WTC11 (cell line): Measurements from ENCODE around the gene SKOR2. TPM values are rescaled to one million over a fixed set of nuclear protein-coding genes. Genes with fewer than 3 reads are reported as not detected.

Source experiments
- CBFB ChIP-seq: sonication (generic); formaldehyde crosslinking; IDR thresholded peaks from 2 replicates; pipeline ENCODE4 v1.8.1; 2022; ENCODE audit warnings: mild to moderate bottlenecking, low read depth, missing genetic modification reagents
- E2F1 ChIP-seq: sonication (generic); formaldehyde crosslinking; IDR thresholded peaks from 2 replicates; pipeline ENCODE4 v1.8.0; 2022; ENCODE audit warnings: mild to moderate bottlenecking, missing genetic modification reagents
- ESRRA ChIP-seq: sonication (generic); formaldehyde crosslinking; IDR thresholded peaks from 2 replicates; pipeline ENCODE4 v1.8.1; 2022; ENCODE audit warnings: mild to moderate bottlenecking, missing genetic modification reagents, borderline replicate concordance
- ETV6 ChIP-seq: sonication (generic); formaldehyde crosslinking; IDR thresholded peaks from 2 replicates; pipeline ENCODE4 v1.8.1; 2022; ENCODE audit warnings: mild to moderate bottlenecking, missing genetic modification reagents
- FOXJ3 ChIP-seq: sonication (generic); formaldehyde crosslinking; IDR thresholded peaks from 2 replicates; pipeline ENCODE4 v1.9.0; 2021; ENCODE audit warnings: missing genetic modification reagents, mild to moderate bottlenecking, borderline replicate concordance
- FOXP1 ChIP-seq: sonication (generic); formaldehyde crosslinking; IDR thresholded peaks from 2 replicates; pipeline ENCODE4 v1.8.0; 2022; ENCODE audit warnings: missing genetic modification reagents, mild to moderate bottlenecking, moderate library complexity, borderline replicate concordance
- FOXP4 ChIP-seq: sonication (generic); formaldehyde crosslinking; IDR thresholded peaks from 2 replicates; pipeline ENCODE4 v1.8.0; 2022; ENCODE audit warnings: mild to moderate bottlenecking, missing genetic modification reagents
- GRHL2 ChIP-seq: fragments of 250-450 bp; sonication (Bioruptor Pico); IDR thresholded peaks from 2 replicates; pipeline ENCODE4 v1.8.0; 2022; ENCODE audit warnings: mild to moderate bottlenecking, moderate library complexity; ENCODE audit not compliant: insufficient replicate concordance, severe bottlenecking
- IRF2 ChIP-seq: sonication (generic); formaldehyde crosslinking; IDR thresholded peaks from 2 replicates; pipeline ENCODE4 v1.8.0; 2022; ENCODE audit warnings: low read depth, missing genetic modification reagents, borderline replicate concordance
- JAZF1 ChIP-seq: fragments of 250-450 bp; sonication (Bioruptor Pico); IDR thresholded peaks from 2 replicates; pipeline ENCODE4 v1.9.0; 2021; ENCODE audit warnings: moderate library complexity, mild to moderate bottlenecking, inconsistent platforms
- JUN ChIP-seq: sonication (generic); formaldehyde crosslinking; IDR thresholded peaks from 2 replicates; pipeline ENCODE4 v1.8.0; 2023; ENCODE audit warnings: mild to moderate bottlenecking, missing genetic modification reagents
- MAX ChIP-seq: sonication (generic); formaldehyde crosslinking; IDR thresholded peaks from 2 replicates; pipeline ENCODE4 v1.8.0; 2022; ENCODE audit warnings: mild to moderate bottlenecking, missing genetic modification reagents
- NFATC4 ChIP-seq: fragments of 250-450 bp; sonication (Bioruptor Pico); IDR thresholded peaks from 2 replicates; pipeline ENCODE4 v1.9.0; 2021; ENCODE audit warnings: mild to moderate bottlenecking
- NR1H2 ChIP-seq: sonication (generic); formaldehyde crosslinking; IDR thresholded peaks from 2 replicates; pipeline ENCODE4 v1.9.0; 2021; ENCODE audit warnings: mild to moderate bottlenecking, moderate library complexity, missing genetic modification reagents
- NR2C2 ChIP-seq: sonication (generic); formaldehyde crosslinking; IDR thresholded peaks from 2 replicates; pipeline ENCODE4 v1.8.0; 2022; ENCODE audit warnings: mild to moderate bottlenecking, missing genetic modification reagents
- OVOL2 ChIP-seq: fragments of 250-450 bp; sonication (Bioruptor Pico); IDR thresholded peaks from 2 replicates; pipeline ENCODE4 v1.9.0; 2021; ENCODE audit warnings: mild to moderate bottlenecking, borderline replicate concordance
- RELA ChIP-seq: sonication (generic); formaldehyde crosslinking; IDR thresholded peaks from 2 replicates; pipeline ENCODE4 v1.8.1; 2022; ENCODE audit warnings: missing genetic modification reagents, mild to moderate bottlenecking, borderline replicate concordance
- RORB ChIP-seq: fragments of 250-450 bp; sonication (Bioruptor Pico); IDR thresholded peaks from 2 replicates; pipeline ENCODE4 v1.9.0; 2021; ENCODE audit warnings: mild to moderate bottlenecking
- SP1 ChIP-seq: sonication (generic); formaldehyde crosslinking; conservative IDR thresholded peaks from 2 replicates; pipeline ENCODE4 v1.8.1; 2022; ENCODE audit warnings: missing genetic modification reagents
- TCF7 ChIP-seq: sonication (generic); formaldehyde crosslinking; IDR thresholded peaks from 2 replicates; pipeline ENCODE4 v1.8.0; 2022; ENCODE audit warnings: mild to moderate bottlenecking, low read depth, missing genetic modification reagents, moderate library complexity
- TEAD1 ChIP-seq: sonication (generic); formaldehyde crosslinking; IDR thresholded peaks from 2 replicates; pipeline ENCODE4 v1.8.0; 2022; ENCODE audit warnings: mild to moderate bottlenecking, missing genetic modification reagents
- ZBTB21 ChIP-seq: sonication (generic); formaldehyde crosslinking; IDR thresholded peaks from 2 replicates; pipeline ENCODE4 v1.8.1; 2023; ENCODE audit warnings: mild to moderate bottlenecking, missing genetic modification reagents, borderline replicate concordance
- ZBTB43 ChIP-seq: sonication (generic); formaldehyde crosslinking; IDR thresholded peaks from 2 replicates; pipeline ENCODE4 v1.8.1; 2023; ENCODE audit warnings: mild to moderate bottlenecking, missing genetic modification reagents
- ZNF121 ChIP-seq: sonication (generic); formaldehyde crosslinking; IDR thresholded peaks from 2 replicates; pipeline ENCODE4 v1.8.0; 2023; ENCODE audit warnings: missing genetic modification reagents
- ZNF138 ChIP-seq: sonication (generic); formaldehyde crosslinking; conservative IDR thresholded peaks from 2 replicates; pipeline ENCODE4 v1.8.1; 2022; ENCODE audit warnings: mild to moderate bottlenecking, moderate library complexity, missing genetic modification reagents
- ZNF232 ChIP-seq: sonication (generic); formaldehyde crosslinking; IDR thresholded peaks from 2 replicates; pipeline ENCODE4 v1.8.0; 2022; ENCODE audit warnings: mild to moderate bottlenecking, missing genetic modification reagents
- ZNF263 ChIP-seq: sonication (generic); formaldehyde crosslinking; IDR thresholded peaks from 2 replicates; pipeline ENCODE4 v1.8.1; 2022; ENCODE audit warnings: low read depth, mild to moderate bottlenecking, moderate library complexity, missing genetic modification reagents
- ZNF396 ChIP-seq: fragments of 250-450 bp; sonication (Bioruptor Pico); IDR thresholded peaks from 2 replicates; pipeline ENCODE4 v1.8.0; 2021; ENCODE audit warnings: mild to moderate bottlenecking, moderate library complexity, borderline replicate concordance
- ZNF512 ChIP-seq: sonication (generic); formaldehyde crosslinking; IDR thresholded peaks from 2 replicates; pipeline ENCODE4 v1.8.1; 2022; ENCODE audit warnings: missing genetic modification reagents, borderline replicate concordance
- ZNF532 ChIP-seq: fragments of 250-450 bp; sonication (Bioruptor Pico); IDR thresholded peaks from 2 replicates; pipeline ENCODE4 v1.9.0; 2021; ENCODE audit warnings: mild to moderate bottlenecking, borderline replicate concordance
- total RNA-seq: library from RNA; stranded (reverse); gene quantifications from 3 replicates; pipeline ENCODE4 v1.2.3, GENCODE V29; 2021

SKOR2 gene
- total RNA-seq, 1 experiment from 2014 or later, result 1.3 TPM

- TF ChIP-seq ZBTB43 (CRISPR knock-in tag) (0 out of 2 replicates have a peak, but pooled peaks have one; percentile 27), TCF7 (CRISPR knock-in tag) (no peak), TEAD1 (CRISPR knock-in tag) (0 out of 2 replicates have a peak, but pooled peaks have one; percentile 57), MAX (CRISPR knock-in tag) (peak; percentile 80), FOXJ3 (CRISPR knock-in tag) (no peak), JAZF1 (CRISPR knock-in tag) (no peak), ZNF232 (CRISPR knock-in tag) (0 out of 2 replicates have a peak, but pooled peaks have one; percentile 34), NR2C2 (no peak), ZNF121 (CRISPR knock-in tag) (0 out of 2 replicates have a peak, but pooled peaks have one; percentile 39), ZNF396 (CRISPR knock-in tag) (no peak), FOXP1 (CRISPR knock-in tag) (no peak; the same call in 1 of the 2 replicates), FOXP4 (CRISPR knock-in tag) (no peak), ESRRA (CRISPR knock-in tag) (0 out of 2 replicates have a peak, but pooled peaks have one; percentile 43), E2F1 (CRISPR knock-in tag) (0 out of 2 replicates have a peak, but pooled peaks have one; percentile 55), SP1 (CRISPR knock-in tag) (peak; percentile 82), GRHL2 (CRISPR knock-in tag) (no peak), JUN (CRISPR knock-in tag) (0 out of 2 replicates have a peak, but pooled peaks have one; percentile 52), RELA (CRISPR knock-in tag) (no peak), RORB (no peak), IRF2 (CRISPR knock-in tag) (no peak), ZNF138 (CRISPR knock-in tag) (no peak), ZNF512 (CRISPR knock-in tag) (no peak), ZNF532 (CRISPR knock-in tag) (no peak), ZNF263 (CRISPR knock-in tag) (no peak), CBFB (CRISPR knock-in tag) (no peak), NFATC4 (no peak), ZBTB21 (CRISPR knock-in tag) (peak; percentile 66; the same call in 1 of the 2 replicates), ETV6 (no peak), OVOL2 (no peak), NR1H2 (CRISPR knock-in tag) (no peak)
Measured at GRCh38 chr18:47175898-47176575, 75.4 kb downstream of the SKOR2 start, which contains the start of gene IER3IP1 (continued).
